Endothelial cell (in vitro differentiated cells): ENCODE measurements around the gene NAGLU. TPM values are rescaled to one million over a fixed set of nuclear protein-coding genes. Genes with fewer than 3 reads are reported as not detected.

Source experiments
- DNase-seq: peaks from one replicate; pipeline ENCODE4 v3.0.0; 2021; ENCODE audit warnings: low spot score
- H3K27ac Mint-ChIP-seq: one replicate; pipeline ENCODE4 v1.8.0; 2021; ENCODE audit warnings: mixed read lengths, inconsistent platforms; ENCODE audit not compliant: unreplicated experiment
- H3K27me3 Mint-ChIP-seq: one replicate; pipeline ENCODE4 v1.8.0; 2021; ENCODE audit warnings: mild to moderate bottlenecking, moderate library complexity, mixed read lengths, inconsistent platforms; ENCODE audit not compliant: unreplicated experiment
- H3K36me3 Mint-ChIP-seq: one replicate; pipeline ENCODE4 v1.8.0; 2021; ENCODE audit warnings: mild to moderate bottlenecking, low read depth, mixed read lengths, inconsistent platforms; ENCODE audit not compliant: unreplicated experiment
- H3K4me1 Mint-ChIP-seq: one replicate; pipeline ENCODE4 v1.8.0; 2021; ENCODE audit warnings: mild to moderate bottlenecking, mixed read lengths, inconsistent platforms; ENCODE audit not compliant: unreplicated experiment
- H3K4me3 Mint-ChIP-seq: one replicate; pipeline ENCODE4 v1.8.0; 2021; ENCODE audit warnings: mild to moderate bottlenecking, mixed read lengths, inconsistent platforms; ENCODE audit not compliant: unreplicated experiment
- H3K9me3 Mint-ChIP-seq: one replicate; pipeline ENCODE4 v1.8.0; 2021; ENCODE audit warnings: mixed read lengths, inconsistent platforms; ENCODE audit not compliant: unreplicated experiment
- CTCF ChIP-seq: fragments of 200-600 bp; sonication (generic); IDR thresholded peaks from one replicate; pipeline ENCODE4 v1.5.0; 2021; ENCODE audit warnings: antibody characterized with exemption; ENCODE audit not compliant: unreplicated experiment
- total RNA-seq: library from RNA; stranded (reverse); fragmentation: NEBNext Ultra II Directional; extraction: Animal tissue kit (Norgen Biotek cat#: 25700); gene quantifications from one replicate; pipeline ENCODE4 v1.2.1, GENCODE V29; 2021; ENCODE audit not compliant: unreplicated experiment

NAGLU gene
- total RNA-seq, 1 donor from 2014 or later = 24.2 TPM

- Mint-ChIP-seq H3K4me1 (peaks cover 17% of the 10 kb centered on the region), H3K4me3 (peak overlapping the region; percentile 7)
Observed at GRCh38 chr17:42579794-42580551, 43.9 kb downstream of the NAGLU start.

GRCh38 chr17:42581744-42582270, 45.8 kb downstream of the NAGLU start:
- H3K36me3 Mint-ChIP-seq = peaks cover 33% of the 10 kb centered on the region
- no peak overlapping the region for H3K27ac Mint-ChIP-seq
- no peak overlapping the region for H3K4me3 Mint-ChIP-seq
- DNase-seq = no peak
- H3K9me3 Mint-ChIP-seq = no peaks in the 10 kb centered on the region
- peaks cover 12% of the 10 kb centered on the region for H3K4me1 Mint-ChIP-seq
- H3K27me3 Mint-ChIP-seq = peaks cover 9% of the 10 kb centered on the region
- no peak for TF ChIP-seq CTCF

More at GRCh38 chr17:42579794-42580551, 43.9 kb downstream of the NAGLU start:
- H3K27ac Mint-ChIP-seq = no peak overlapping the region
- TF ChIP-seq CTCF = no peak
- peaks cover 10% of the 10 kb centered on the region for H3K27me3 Mint-ChIP-seq
- H3K9me3 Mint-ChIP-seq = no peaks in the 10 kb centered on the region
- no peak for DNase-seq
- H3K36me3 Mint-ChIP-seq = peaks cover 38% of the 10 kb centered on the region

GRCh38 chr17:42584880-42585279, 48.8 kb downstream of the NAGLU start:
- Mint-ChIP-seq H3K27ac (no peak overlapping the region), H3K4me3 (peak overlapping the region; percentile 23), H3K9me3 (no peaks in the 10 kb centered on the region), H3K27me3 (peaks cover 5% of the 10 kb centered on the region), H3K36me3 (peaks cover 41% of the 10 kb centered on the region), H3K4me1 (no peaks in the 10 kb centered on the region)
- DNase-seq = no peak
- TF ChIP-seq CTCF = no peak

GRCh38 chr17:42585353-42585752, 49.3 kb downstream of the NAGLU start:
- Mint-ChIP-seq H3K27me3 (peaks cover 5% of the 10 kb centered on the region), H3K36me3 (peaks cover 41% of the 10 kb centered on the region), H3K4me1 (no peaks in the 10 kb centered on the region), H3K4me3 (peak overlapping the region; percentile 23), H3K27ac (no peak overlapping the region), H3K9me3 (no peaks in the 10 kb centered on the region)
- no peak for TF ChIP-seq CTCF
- no peak for DNase-seq
